K562 (cell line): Measurements from ENCODE around the gene CCDC97. TPM values are rescaled to one million over a fixed set of nuclear protein-coding genes. Genes with fewer than 3 reads are reported as not detected.

Experiments
- HDGF ChIP-seq: fragments of 450-650 bp; IDR thresholded peaks from 2 replicates; pipeline ENCODE4 v1.6.1; 2016
- HEY1 ChIP-seq: fragments of 250-450 bp; sonication (Bioruptor Pico); IDR thresholded peaks from 2 replicates; pipeline ENCODE4 v1.5.0; 2020; ENCODE audit warnings: mild to moderate bottlenecking, moderate library complexity, borderline replicate concordance
- KDM1A ChIP-seq, 2 experiments: fragments of 450-650 bp; IDR thresholded peaks; 2 replicates each; pipeline ENCODE4 v1.6.1; 2016; ENCODE audit warnings: mild to moderate bottlenecking in 2 of 2
- MTF1 ChIP-seq: fragments of 250-450 bp; sonication (Bioruptor Pico); IDR thresholded peaks from 2 replicates; pipeline ENCODE4 v1.9.0; 2021; ENCODE audit warnings: moderate library complexity, mild to moderate bottlenecking, inconsistent platforms, borderline replicate concordance
- NCOR1 ChIP-seq: fragments of 450-650 bp; IDR thresholded peaks from 2 replicates; pipeline ENCODE4 v1.6.1; 2016; ENCODE audit warnings: mild to moderate bottlenecking, moderate library complexity
- NR3C1 ChIP-seq: sonication (generic); formaldehyde crosslinking; IDR thresholded peaks from 2 replicates; pipeline ENCODE4 v1.8.1; 2022; ENCODE audit warnings: missing genetic modification reagents
- PHB ChIP-seq: fragments of 250-450 bp; sonication (Bioruptor Pico); IDR thresholded peaks from 2 replicates; pipeline ENCODE4 v1.5.0; 2021
- POLR3G ChIP-seq: IDR thresholded peaks from 2 replicates; pipeline ENCODE4 v1.6.1; 2011; ENCODE audit not compliant: insufficient read length, insufficient replicate concordance; ENCODE audit errors: extremely low read depth
- RBM14 ChIP-seq: fragments of 200-400 bp; formaldehyde crosslinking; IDR thresholded peaks from 2 replicates; pipeline ENCODE4 v1.6.1; 2018; ENCODE audit warnings: low read depth, mild to moderate bottlenecking, low read length, moderate library complexity, borderline replicate concordance; ENCODE audit not compliant: insufficient read depth
- STAG1 ChIP-seq: sonication (generic); formaldehyde crosslinking; IDR thresholded peaks from 2 replicates; pipeline ENCODE4 v1.5.0; 2020; ENCODE audit warnings: missing genetic modification reagents, borderline replicate concordance
- ZNF124 ChIP-seq: sonication (generic); formaldehyde crosslinking; IDR thresholded peaks from 2 replicates; pipeline ENCODE4 v1.8.1; 2022; ENCODE audit warnings: missing genetic modification reagents
- ZNF146 ChIP-seq: IDR thresholded peaks from one replicate; pipeline ENCODE4 v1.6.1; 2018; ENCODE audit warnings: missing compliant biosample characterization; ENCODE audit not compliant: unreplicated experiment
- ZNF384 ChIP-seq: IDR thresholded peaks from 2 replicates; pipeline ENCODE4 v1.6.1; 2012; ENCODE audit warnings: low read depth, low read length, improper control_type of control experiment
- polyA plus RNA-seq, 8 experiments: library from polyadenylated mRNA; depleted of rRNA in 4 of 8; stranded (reverse) in 5 of 8; unstranded in 3 of 8; fragments of >200 nt; fragmentation: Nextera tagmentation in 2 of 8; fragmentation: Illumina TruSeq in 1 of 8; extraction: Ambion mirVana in 2 of 8; extraction: Trizol in 1 of 8; gene quantifications; 2 replicates each; pipeline versions ENCODE4 v1.2.1 to v1.2.3, GENCODE V29; 2011 to 2014; ENCODE audit warnings: inconsistent platforms in 1 of 8, missing spikeins in 1 of 8
- total RNA-seq, 7 experiments: library from RNA; depleted of rRNA in 6 of 7; stranded (reverse); fragments of >200 nt in 6 of 7; fragmentation: Illumina TruSeq in 2 of 7; extraction: Trizol in 2 of 7; gene quantifications; 2 replicates each; pipeline versions ENCODE4 v1.2.1 to v1.2.3, GENCODE V29; 2011 to 2021; ENCODE audit warnings: low replicate concordance in 1 of 7
- TF ChIP-seq, protein P1 (sequence below): sonication (generic); formaldehyde crosslinking; IDR thresholded peaks from 2 replicates; pipeline ENCODE4 v1.8.0; 2022; ENCODE audit warnings: missing genetic modification reagents, mild to moderate bottlenecking, moderate library complexity, borderline replicate concordance
- TF ChIP-seq, protein P2 (sequence below): fragments of 250-450 bp; sonication (Bioruptor Pico); IDR thresholded peaks from 2 replicates; pipeline ENCODE4 v1.8.0; 2022; ENCODE audit warnings: inconsistent platforms
- TF ChIP-seq, protein P3 (sequence below): sonication (generic); formaldehyde crosslinking; IDR thresholded peaks from 2 replicates; pipeline ENCODE4 v1.8.1; 2023; ENCODE audit warnings: mild to moderate bottlenecking, missing genetic modification reagents, moderate library complexity
- TF ChIP-seq, protein P4 (sequence below): fragments of 450-650 bp; IDR thresholded peaks from 2 replicates; pipeline ENCODE4 v1.6.1; 2016; ENCODE audit warnings: antibody characterized with exemption
- TF ChIP-seq, protein P5 (sequence below): fragments of 250-450 bp; sonication (Bioruptor Pico); IDR thresholded peaks from 2 replicates; pipeline ENCODE4 v1.4.0; 2020; ENCODE audit warnings: borderline replicate concordance
- TF ChIP-seq, protein P6 (sequence below): sonication (generic); formaldehyde crosslinking; IDR thresholded peaks from 2 replicates; pipeline ENCODE4 v1.8.0; 2022; ENCODE audit warnings: missing genetic modification reagents, mild to moderate bottlenecking, borderline replicate concordance

Gene CCDC97
- total and polyA plus RNA-seq, 9 of the 15 experiments (the other 6 are each of a cell fraction or from before 2014, with no cell fraction given), result 0.60 to 16.5 (median 7.0) TPM

DNA sequence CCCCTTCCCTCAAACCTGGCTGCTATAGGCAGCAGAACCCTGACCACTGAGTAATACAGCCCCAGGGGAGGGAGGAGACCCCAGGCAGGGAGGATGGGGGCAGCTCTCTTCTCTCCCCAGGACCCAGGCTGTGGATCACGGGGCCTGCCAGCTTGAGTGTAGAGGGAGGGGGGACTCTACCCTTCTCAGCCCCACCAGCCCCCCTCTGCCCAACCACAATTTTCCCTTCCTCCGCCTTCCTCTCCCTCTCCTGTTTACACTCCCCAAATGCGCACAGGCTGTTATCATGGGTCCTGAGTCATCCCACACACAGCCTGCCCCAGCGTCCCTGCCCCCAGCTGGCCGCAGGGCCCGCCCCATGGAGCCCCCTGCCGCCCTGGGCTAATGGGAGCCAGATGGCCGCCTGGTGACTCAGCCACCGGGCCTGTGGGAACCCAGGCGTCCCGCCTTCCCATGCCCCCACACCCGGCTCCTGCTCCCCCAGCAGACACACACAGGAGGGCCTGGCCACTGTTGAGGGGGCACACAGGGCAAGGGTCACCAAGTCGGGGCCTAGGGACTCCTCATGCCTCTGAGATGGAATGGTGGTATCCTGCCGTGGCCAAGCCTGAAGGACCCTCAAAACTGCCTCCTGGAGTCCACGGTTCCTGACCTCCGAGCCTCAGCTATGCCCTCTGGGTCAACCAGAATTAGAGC is 13.6 kb downstream of the CCDC97 start (continued):
- TF ChIP-seq, protein P1, sequence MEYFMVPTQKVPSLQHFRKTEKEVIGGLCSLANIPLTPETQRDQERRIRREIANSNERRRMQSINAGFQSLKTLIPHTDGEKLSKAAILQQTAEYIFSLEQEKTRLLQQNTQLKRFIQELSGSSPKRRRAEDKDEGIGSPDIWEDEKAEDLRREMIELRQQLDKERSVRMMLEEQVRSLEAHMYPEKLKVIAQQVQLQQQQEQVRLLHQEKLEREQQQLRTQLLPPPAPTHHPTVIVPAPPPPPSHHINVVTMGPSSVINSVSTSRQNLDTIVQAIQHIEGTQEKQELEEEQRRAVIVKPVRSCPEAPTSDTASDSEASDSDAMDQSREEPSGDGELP, result peak; percentile 97
- TF ChIP-seq, protein P2, sequence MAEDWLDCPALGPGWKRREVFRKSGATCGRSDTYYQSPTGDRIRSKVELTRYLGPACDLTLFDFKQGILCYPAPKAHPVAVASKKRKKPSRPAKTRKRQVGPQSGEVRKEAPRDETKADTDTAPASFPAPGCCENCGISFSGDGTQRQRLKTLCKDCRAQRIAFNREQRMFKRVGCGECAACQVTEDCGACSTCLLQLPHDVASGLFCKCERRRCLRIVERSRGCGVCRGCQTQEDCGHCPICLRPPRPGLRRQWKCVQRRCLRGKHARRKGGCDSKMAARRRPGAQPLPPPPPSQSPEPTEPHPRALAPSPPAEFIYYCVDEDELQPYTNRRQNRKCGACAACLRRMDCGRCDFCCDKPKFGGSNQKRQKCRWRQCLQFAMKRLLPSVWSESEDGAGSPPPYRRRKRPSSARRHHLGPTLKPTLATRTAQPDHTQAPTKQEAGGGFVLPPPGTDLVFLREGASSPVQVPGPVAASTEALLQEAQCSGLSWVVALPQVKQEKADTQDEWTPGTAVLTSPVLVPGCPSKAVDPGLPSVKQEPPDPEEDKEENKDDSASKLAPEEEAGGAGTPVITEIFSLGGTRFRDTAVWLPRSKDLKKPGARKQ (CRISPR knock-in tag), result no peak
- TF ChIP-seq NR3C1 (no peak), POLR3G (no peak), STAG1 (CRISPR knock-in tag) (no peak), ZNF146 (no peak), ZNF124 (no peak), NCOR1 (peak; percentile 88), KDM1A (IDR thresholded peaks at IDR 0.05) (peak in 1 of 2 experiments; percentile 50; a peak in 3 of 4 replicates), HEY1 (no peak), RBM14 (no peak), PHB (CRISPR knock-in tag) (peak; percentile 73; the same call in 1 of the 2 replicates), ZNF384 (no peak), HDGF (no peak), MTF1 (CRISPR knock-in tag) (no peak)
- TF ChIP-seq, protein P3, sequence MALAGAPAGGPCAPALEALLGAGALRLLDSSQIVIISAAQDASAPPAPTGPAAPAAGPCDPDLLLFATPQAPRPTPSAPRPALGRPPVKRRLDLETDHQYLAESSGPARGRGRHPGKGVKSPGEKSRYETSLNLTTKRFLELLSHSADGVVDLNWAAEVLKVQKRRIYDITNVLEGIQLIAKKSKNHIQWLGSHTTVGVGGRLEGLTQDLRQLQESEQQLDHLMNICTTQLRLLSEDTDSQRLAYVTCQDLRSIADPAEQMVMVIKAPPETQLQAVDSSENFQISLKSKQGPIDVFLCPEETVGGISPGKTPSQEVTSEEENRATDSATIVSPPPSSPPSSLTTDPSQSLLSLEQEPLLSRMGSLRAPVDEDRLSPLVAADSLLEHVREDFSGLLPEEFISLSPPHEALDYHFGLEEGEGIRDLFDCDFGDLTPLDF (CRISPR knock-in tag), result peak; percentile 44; the same call in 1 of the 2 replicates
- TF ChIP-seq, protein P4, sequence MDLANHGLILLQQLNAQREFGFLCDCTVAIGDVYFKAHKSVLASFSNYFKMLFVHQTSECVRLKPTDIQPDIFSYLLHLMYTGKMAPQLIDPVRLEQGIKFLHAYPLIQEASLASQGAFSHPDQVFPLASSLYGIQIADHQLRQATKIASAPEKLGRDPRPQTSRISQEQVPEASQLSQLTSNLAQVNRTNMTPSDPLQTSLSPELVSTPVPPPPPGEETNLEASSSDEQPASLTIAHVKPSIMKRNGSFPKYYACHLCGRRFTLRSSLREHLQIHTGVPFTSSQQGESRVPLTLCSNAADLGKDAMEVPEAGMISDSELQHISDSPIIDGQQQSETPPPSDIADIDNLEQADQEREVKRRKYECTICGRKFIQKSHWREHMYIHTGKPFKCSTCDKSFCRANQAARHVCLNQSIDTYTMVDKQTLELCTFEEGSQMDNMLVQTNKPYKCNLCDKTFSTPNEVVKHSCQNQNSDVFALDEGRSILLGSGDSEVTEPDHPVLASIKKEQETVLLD, result peak; percentile 85
- TF ChIP-seq, protein P5, sequence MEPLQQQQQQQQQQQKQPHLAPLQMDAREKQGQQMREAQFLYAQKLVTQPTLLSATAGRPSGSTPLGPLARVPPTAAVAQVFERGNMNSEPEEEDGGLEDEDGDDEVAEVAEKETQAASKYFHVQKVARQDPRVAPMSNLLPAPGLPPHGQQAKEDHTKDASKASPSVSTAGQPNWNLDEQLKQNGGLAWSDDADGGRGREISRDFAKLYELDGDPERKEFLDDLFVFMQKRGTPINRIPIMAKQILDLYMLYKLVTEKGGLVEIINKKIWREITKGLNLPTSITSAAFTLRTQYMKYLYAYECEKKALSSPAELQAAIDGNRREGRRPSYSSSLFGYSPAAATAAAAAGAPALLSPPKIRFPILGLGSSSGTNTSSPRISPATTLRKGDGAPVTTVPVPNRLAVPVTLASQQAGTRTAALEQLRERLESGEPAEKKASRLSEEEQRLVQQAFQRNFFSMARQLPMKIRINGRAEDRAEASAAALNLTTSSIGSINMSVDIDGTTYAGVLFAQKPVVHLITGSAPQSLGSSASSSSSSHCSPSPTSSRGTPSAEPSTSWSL (CRISPR knock-in tag), result no peak
- TF ChIP-seq, protein P6, sequence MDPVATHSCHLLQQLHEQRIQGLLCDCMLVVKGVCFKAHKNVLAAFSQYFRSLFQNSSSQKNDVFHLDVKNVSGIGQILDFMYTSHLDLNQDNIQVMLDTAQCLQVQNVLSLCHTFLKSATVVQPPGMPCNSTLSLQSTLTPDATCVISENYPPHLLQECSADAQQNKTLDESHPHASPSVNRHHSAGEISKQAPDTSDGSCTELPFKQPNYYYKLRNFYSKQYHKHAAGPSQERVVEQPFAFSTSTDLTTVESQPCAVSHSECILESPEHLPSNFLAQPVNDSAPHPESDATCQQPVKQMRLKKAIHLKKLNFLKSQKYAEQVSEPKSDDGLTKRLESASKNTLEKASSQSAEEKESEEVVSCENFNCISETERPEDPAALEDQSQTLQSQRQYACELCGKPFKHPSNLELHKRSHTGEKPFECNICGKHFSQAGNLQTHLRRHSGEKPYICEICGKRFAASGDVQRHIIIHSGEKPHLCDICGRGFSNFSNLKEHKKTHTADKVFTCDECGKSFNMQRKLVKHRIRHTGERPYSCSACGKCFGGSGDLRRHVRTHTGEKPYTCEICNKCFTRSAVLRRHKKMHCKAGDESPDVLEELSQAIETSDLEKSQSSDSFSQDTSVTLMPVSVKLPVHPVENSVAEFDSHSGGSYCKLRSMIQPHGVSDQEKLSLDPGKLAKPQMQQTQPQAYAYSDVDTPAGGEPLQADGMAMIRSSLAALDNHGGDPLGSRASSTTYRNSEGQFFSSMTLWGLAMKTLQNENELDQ (CRISPR knock-in tag), result no peak
